Epithelial cell of proximal tubule (primary cell): ENCODE results near the gene RPA1. TPM values are rescaled to one million over a fixed set of nuclear protein-coding genes. Genes with fewer than 3 reads are reported as not detected.

Source experiments
- DNase-seq: peaks from one replicate; pipeline ENCODE4 v3.0.0-alpha.2; 2011; ENCODE audit warnings: low read depth
- H3K4me3 ChIP-seq: 2 replicates; pipeline ENCODE4 v1.5.1; 2011; ENCODE audit warnings: low read depth, mild to moderate bottlenecking, low read length
- CTCF ChIP-seq: conservative IDR thresholded peaks from 2 replicates; pipeline ENCODE4 v1.5.1; 2012; ENCODE audit warnings: low read depth, mild to moderate bottlenecking, low read length
- total RNA-seq: library from RNA; depleted of rRNA; stranded (reverse); fragments of >200 nt; gene quantifications from 2 replicates; pipeline ENCODE4 v1.2.3, GENCODE V29; 2015

Gene RPA1
- total RNA-seq, 1 donor from 2014 or later, result 28.5 TPM

- no peak overlapping the region for H3K4me3 ChIP-seq
- DNase-seq, result no peak
- TF ChIP-seq CTCF, result no peak
Observed at GRCh38 chr17:1898872-1899271, 69.1 kb downstream of the RPA1 start.

- DNase-seq, result no peak
- H3K4me3 ChIP-seq, result no peak overlapping the region
- TF ChIP-seq CTCF, result peak; percentile 37
Observed at GRCh38 chr17:1899403-1900000, 69.7 kb downstream of the RPA1 start.

- H3K4me3 ChIP-seq, result no peak overlapping the region
- no peak for DNase-seq
- no peak for TF ChIP-seq CTCF
Observed at GRCh38 chr17:1904273-1905182, 74.7 kb downstream of the RPA1 start.

- no peak for DNase-seq
- no peak overlapping the region for H3K4me3 ChIP-seq
Observed at GRCh38 chr17:1905190-1905913, 75.5 kb downstream of the RPA1 start.

GRCh38 chr17:1906662-1907101, 76.9 kb downstream of the RPA1 start:
- no peak for TF ChIP-seq CTCF
- H3K4me3 ChIP-seq, result no peak overlapping the region
- DNase-seq, result no peak

More at GRCh38 chr17:1905190-1905913, 75.5 kb downstream of the RPA1 start:
- TF ChIP-seq CTCF, result no peak

- no peak overlapping the region for H3K4me3 ChIP-seq
- DNase-seq, result no peak
- TF ChIP-seq CTCF, result no peak
Observed at GRCh38 chr17:1907216-1907631, 77.4 kb downstream of the RPA1 start.
